HFFc6 (cell line): ENCODE measurements around the gene DDX1. TPM values are rescaled to one million over a fixed set of nuclear protein-coding genes. Genes with fewer than 3 reads are reported as not detected.

Experiments
- DNase-seq: peaks from one replicate; pipeline ENCODE4 v3.0.0-alpha.2; 2018
- H3K27ac Mint-ChIP-seq: 2 replicates; pipeline ENCODE4 v1.8.0; 2020; ENCODE audit warnings: mild to moderate bottlenecking, mixed read lengths
- H3K27me3 Mint-ChIP-seq: 2 replicates; pipeline ENCODE4 v1.8.0; 2021; ENCODE audit warnings: mild to moderate bottlenecking, moderate library complexity, mixed read lengths; ENCODE audit not compliant: insufficient read depth
- H3K36me3 Mint-ChIP-seq: 2 replicates; pipeline ENCODE4 v1.8.0; 2021; ENCODE audit warnings: low read depth, mixed read lengths
- H3K4me1 Mint-ChIP-seq: 2 replicates; pipeline ENCODE4 v1.8.0; 2020; ENCODE audit warnings: low read depth, mixed read lengths
- H3K4me3 Mint-ChIP-seq: 2 replicates; pipeline ENCODE4 v1.8.0; 2020; ENCODE audit warnings: mild to moderate bottlenecking, moderate library complexity, mixed read lengths
- H3K9me3 Mint-ChIP-seq: 2 replicates; pipeline ENCODE4 v1.8.0; 2020; ENCODE audit warnings: mild to moderate bottlenecking, mixed read lengths
- CTCF ChIP-seq: fragments of 200-600 bp; sonication (generic); IDR thresholded peaks from 2 replicates; pipeline ENCODE4 v1.5.0; 2021; ENCODE audit warnings: antibody characterized with exemption, mild to moderate bottlenecking
- total RNA-seq, 6 experiments: library from RNA; stranded (reverse); fragmentation: NEBNext Ultra II Directional; extraction: Animal tissue kit (Norgen Biotek cat#: 25700); gene quantifications; 2 replicates in 1 of 6; 3 replicates in 5 of 6; pipeline ENCODE4 v1.2.3, GENCODE V29; 2021

The DDX1 gene
- total RNA-seq, 6 experiments from 2014 or later, result 111 to 123 (median 113) TPM

DNA sequence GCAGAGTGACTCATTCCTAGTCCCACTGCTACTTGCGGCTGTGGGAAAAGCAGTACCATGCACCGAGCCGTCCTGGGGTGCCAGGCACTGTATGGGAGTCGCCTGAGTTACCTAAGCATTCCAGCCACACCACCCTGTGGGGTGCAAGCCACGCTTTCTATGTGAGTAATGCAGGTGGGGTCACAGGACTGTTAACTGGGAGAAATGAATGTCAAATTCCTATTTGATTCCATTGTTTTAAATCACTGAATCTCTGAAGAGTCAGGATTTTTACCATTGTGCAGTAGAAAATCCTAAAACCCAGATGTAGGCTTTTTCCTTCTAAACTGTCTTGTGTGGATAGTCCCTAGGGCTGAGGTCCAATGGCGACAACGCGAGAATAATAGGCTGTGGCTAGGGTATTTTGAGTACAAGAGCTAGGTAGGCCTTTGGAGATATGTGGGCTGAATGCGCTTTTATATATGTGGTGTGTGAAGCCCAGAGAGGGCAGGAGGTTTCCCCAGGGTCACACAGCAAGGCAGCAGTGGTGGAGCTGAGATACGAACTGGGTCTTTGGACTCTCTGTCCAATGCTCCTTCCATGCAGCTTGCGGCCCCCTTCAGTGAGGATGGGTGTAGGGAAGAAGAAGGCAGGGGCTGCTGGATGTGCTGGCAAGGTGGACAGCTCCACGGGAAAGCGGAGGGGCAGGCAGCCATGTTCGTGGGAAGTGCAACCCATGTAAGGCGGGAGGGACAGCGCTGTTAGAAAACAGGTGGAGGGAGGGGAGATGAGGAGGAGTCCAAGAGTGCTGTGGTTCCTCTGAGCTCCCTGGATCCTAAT is 83.2 kb downstream of the DDX1 start:
- peak; percentile 21 for DNase-seq
- Mint-ChIP-seq H3K36me3 (no peaks in the 10 kb centered on the region), H3K27me3 (peaks cover 29% of the 10 kb centered on the region), H3K4me3 (no peak overlapping the region), H3K27ac (no peak overlapping the region; the same call in 1 of the 2 replicates), H3K9me3 (no peaks in the 10 kb centered on the region), H3K4me1 (peaks cover 26% of the 10 kb centered on the region)
- no peak for TF ChIP-seq CTCF

- DNase-seq, result peak; percentile 28
- no peak for TF ChIP-seq CTCF
- H3K27me3 Mint-ChIP-seq, result peaks cover 29% of the 10 kb centered on the region
- no peaks in the 10 kb centered on the region for H3K36me3 Mint-ChIP-seq
- no peaks in the 10 kb centered on the region for H3K9me3 Mint-ChIP-seq
- H3K27ac Mint-ChIP-seq, result peak overlapping the region; percentile 16; the same call in 1 of the 2 replicates
- no peak overlapping the region; the same call in 1 of the 2 replicates for H3K4me3 Mint-ChIP-seq
- H3K4me1 Mint-ChIP-seq, result peaks cover 26% of the 10 kb centered on the region
Observed at GRCh38 chr2:15675456-15676195, 84.0 kb downstream of the DDX1 start.

GRCh38 chr2:15677141-15677843 is 85.6 kb downstream of the DDX1 start:
- H3K36me3 Mint-ChIP-seq, result no peaks in the 10 kb centered on the region
- no peak for TF ChIP-seq CTCF
- peaks cover 26% of the 10 kb centered on the region for H3K4me1 Mint-ChIP-seq
- peaks cover 32% of the 10 kb centered on the region for H3K27me3 Mint-ChIP-seq
- H3K4me3 Mint-ChIP-seq, result no peak overlapping the region
- H3K9me3 Mint-ChIP-seq, result no peaks in the 10 kb centered on the region
- H3K27ac Mint-ChIP-seq, result no peak overlapping the region
- no peak for DNase-seq

DNA sequence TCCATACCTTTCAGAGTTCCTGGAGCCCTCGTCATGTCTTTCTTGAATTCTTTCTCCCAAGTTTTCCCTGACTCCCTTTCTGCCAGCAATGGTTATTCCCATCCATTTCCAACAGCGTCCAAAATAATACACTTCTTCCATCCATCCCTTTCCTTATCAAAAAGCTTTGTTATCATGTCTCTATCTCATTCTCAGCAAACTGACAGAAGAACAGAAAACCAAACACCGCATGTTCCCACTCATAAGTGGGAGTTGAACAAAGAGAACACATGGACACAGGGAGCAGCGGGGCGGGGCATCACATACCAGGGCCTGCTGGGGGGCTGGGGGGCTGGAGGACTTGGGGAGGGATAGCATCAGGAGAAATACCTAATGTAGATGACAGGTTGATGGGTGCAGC is 86.7 kb downstream of the DDX1 start:
- Mint-ChIP-seq H3K36me3 (no peaks in the 10 kb centered on the region), H3K27me3 (peaks cover 25% of the 10 kb centered on the region), H3K27ac (no peak overlapping the region), H3K9me3 (no peaks in the 10 kb centered on the region), H3K4me1 (peaks cover 25% of the 10 kb centered on the region), H3K4me3 (no peak overlapping the region)
- DNase-seq, result no peak
- TF ChIP-seq CTCF, result no peak

DNA sequence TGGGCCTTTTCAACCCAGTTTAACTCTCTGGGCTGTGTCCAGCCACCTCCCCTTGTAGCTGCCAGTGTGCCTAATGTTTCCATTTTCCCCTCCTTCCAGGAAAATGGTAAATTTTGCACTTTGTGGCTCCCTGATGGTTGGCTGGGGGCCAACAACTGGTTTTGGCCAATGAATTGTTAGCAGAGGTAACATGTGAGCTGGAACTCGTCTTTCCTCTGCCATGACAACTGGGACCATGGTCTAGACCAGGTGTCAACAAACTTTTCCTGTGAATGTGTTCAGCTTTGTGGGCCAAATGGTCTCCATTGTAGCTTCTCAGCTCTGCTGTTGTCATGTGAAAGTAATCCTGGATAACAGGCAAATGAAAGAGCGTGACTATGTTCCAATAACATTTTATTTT is 87.2 kb downstream of the DDX1 start:
- Mint-ChIP-seq H3K9me3 (no peaks in the 10 kb centered on the region), H3K4me3 (no peak overlapping the region), H3K4me1 (peaks cover 19% of the 10 kb centered on the region), H3K36me3 (no peaks in the 10 kb centered on the region), H3K27me3 (peaks cover 23% of the 10 kb centered on the region), H3K27ac (no peak overlapping the region)
- no peak for DNase-seq
- TF ChIP-seq CTCF, result no peak
